Measurements from ENCODE around the gene HOXA13.

DNA sequence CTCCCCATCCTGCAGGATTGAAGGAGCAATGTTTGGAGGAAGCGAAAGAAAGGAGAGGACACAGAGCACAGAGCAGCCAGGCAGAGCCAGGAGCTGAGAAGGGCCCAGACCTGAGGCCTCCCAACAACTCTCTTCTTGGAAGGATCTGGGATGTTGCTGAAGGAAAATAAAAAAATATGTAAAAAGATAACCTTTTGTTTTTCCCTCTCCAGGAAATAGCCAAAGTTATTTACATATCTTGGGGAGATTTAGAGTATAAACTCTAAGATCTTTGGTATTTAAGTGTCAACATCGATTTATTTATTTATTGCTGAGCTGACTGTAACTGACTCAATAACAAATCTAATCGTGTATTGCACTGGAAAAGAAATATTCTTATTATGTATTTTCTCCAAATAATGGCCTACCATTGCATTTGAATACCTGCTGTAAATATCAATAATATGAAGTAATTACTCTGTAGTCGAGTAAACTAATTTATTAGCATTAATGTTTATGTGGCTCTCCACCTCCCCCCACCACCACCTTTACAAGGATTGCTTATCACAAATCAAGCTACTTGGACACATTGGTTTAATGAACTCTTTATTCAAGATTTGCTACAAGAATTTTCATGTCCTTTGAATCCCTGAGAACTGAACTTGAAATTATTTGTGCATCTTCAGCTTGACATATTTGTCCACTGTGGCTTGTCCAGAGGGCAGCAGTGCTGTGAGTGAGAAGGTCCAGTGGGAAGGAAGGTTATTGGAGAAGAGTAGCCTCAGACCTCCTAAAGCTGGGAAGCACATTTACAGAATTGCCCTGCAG lies 13.0 kb downstream of the HOXA13 start:
- TF ChIP-seq, protein P1, sequence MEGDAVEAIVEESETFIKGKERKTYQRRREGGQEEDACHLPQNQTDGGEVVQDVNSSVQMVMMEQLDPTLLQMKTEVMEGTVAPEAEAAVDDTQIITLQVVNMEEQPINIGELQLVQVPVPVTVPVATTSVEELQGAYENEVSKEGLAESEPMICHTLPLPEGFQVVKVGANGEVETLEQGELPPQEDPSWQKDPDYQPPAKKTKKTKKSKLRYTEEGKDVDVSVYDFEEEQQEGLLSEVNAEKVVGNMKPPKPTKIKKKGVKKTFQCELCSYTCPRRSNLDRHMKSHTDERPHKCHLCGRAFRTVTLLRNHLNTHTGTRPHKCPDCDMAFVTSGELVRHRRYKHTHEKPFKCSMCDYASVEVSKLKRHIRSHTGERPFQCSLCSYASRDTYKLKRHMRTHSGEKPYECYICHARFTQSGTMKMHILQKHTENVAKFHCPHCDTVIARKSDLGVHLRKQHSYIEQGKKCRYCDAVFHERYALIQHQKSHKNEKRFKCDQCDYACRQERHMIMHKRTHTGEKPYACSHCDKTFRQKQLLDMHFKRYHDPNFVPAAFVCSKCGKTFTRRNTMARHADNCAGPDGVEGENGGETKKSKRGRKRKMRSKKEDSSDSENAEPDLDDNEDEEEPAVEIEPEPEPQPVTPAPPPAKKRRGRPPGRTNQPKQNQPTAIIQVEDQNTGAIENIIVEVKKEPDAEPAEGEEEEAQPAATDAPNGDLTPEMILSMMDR (IDR thresholded peaks at IDR 0.05; ENCODE audit: low read depth, low read length) = no peak
- no peak for TF ChIP-seq EZH2phosphoT487 (IDR thresholded peaks at IDR 0.05; ENCODE audit: low read depth)
